Measurements from ENCODE around the gene SRSF1.

- TF ChIP-seq POLR2AphosphoS5 (IDR thresholded peaks at IDR 0.05; ENCODE audit: borderline replicate concordance, low read depth, low read length) (no peak), FOXP2 (optimal IDR thresholded peaks at IDR 0.05; ENCODE audit: control extremely low read depth, extremely low read length, insufficient read depth) (no peak)
Observed at GRCh38 chr17:57985675-57985974, 21.4 kb downstream of the SRSF1 start.

Data from SK-N-MC (cell line).